ENCODE results near the gene MPST.

The MPST gene

GRCh38 chr22:37039466-37039865 is 19.9 kb downstream of the MPST start:
- DNase-seq (ENCODE audit: low read depth): no peak
- TF ChIP-seq POLR2A (IDR thresholded peaks at IDR 0.05; ENCODE audit: extremely low read depth, insufficient read length) (no peak), MAX (IDR thresholded peaks at IDR 0.05; ENCODE audit: low read depth, low read length) (no peak), MYC (IDR thresholded peaks at IDR 0.05; ENCODE audit: low read depth, low read length) (no peak), CTCF (IDR thresholded peaks at IDR 0.05; ENCODE audit: low read depth, low read length) (no peak)
- no peak overlapping the region for H3K4me3 ChIP-seq (ENCODE audit: low read depth, low read length)

GRCh38 chr22:37043209-37043827 is 23.8 kb downstream of the MPST start:
- DNase-seq (ENCODE audit: low read depth): no peak
- TF ChIP-seq CTCF (IDR thresholded peaks at IDR 0.05; ENCODE audit: low read depth, low read length) (no peak), MYC (IDR thresholded peaks at IDR 0.05; ENCODE audit: low read depth, low read length) (no peak), POLR2A (IDR thresholded peaks at IDR 0.05; ENCODE audit: extremely low read depth, insufficient read length) (no peak), MAX (IDR thresholded peaks at IDR 0.05; ENCODE audit: low read depth, low read length) (no peak)
- no peak overlapping the region for H3K4me3 ChIP-seq (ENCODE audit: low read depth, low read length)

- no peak overlapping the region for H3K4me3 ChIP-seq (ENCODE audit: low read depth, low read length)
- TF ChIP-seq CTCF (IDR thresholded peaks at IDR 0.05; ENCODE audit: low read depth, low read length) (peak; percentile 71), POLR2A (IDR thresholded peaks at IDR 0.05; ENCODE audit: extremely low read depth, insufficient read length) (no peak)
- peak; percentile 82 for DNase-seq (ENCODE audit: low read depth)
These were observed 24.4 kb downstream of the MPST start for GRCh38 chr22:37043828-37044538.

GRCh38 chr22:37044634-37045625 is 25.4 kb downstream of the MPST start:
- no peak overlapping the region for H3K4me3 ChIP-seq (ENCODE audit: low read depth, low read length)
- no peak for DNase-seq (ENCODE audit: low read depth)
- TF ChIP-seq POLR2A (IDR thresholded peaks at IDR 0.05; ENCODE audit: extremely low read depth, insufficient read length) (no peak), MYC (IDR thresholded peaks at IDR 0.05; ENCODE audit: low read depth, low read length) (no peak), CTCF (IDR thresholded peaks at IDR 0.05; ENCODE audit: low read depth, low read length) (no peak), MAX (IDR thresholded peaks at IDR 0.05; ENCODE audit: low read depth, low read length) (no peak)

GRCh38 chr22:37045958-37046357 is 26.4 kb downstream of the MPST start:
- H3K4me3 ChIP-seq (ENCODE audit: low read depth, low read length): no peak overlapping the region
- peak; percentile 35 for DNase-seq (ENCODE audit: low read depth)
- no peak for TF ChIP-seq MAX (IDR thresholded peaks at IDR 0.05; ENCODE audit: low read depth, low read length)
- TF ChIP-seq MYC (IDR thresholded peaks at IDR 0.05; ENCODE audit: low read depth, low read length): no peak
- peak; percentile 70 for TF ChIP-seq CTCF (IDR thresholded peaks at IDR 0.05; ENCODE audit: low read depth, low read length)
- TF ChIP-seq POLR2A (IDR thresholded peaks at IDR 0.05; ENCODE audit: extremely low read depth, insufficient read length): no peak

Data from NB4 (cell line).